Fibroblast of skin of right biceps (primary cell): ENCODE measurements around the gene PLCB1.
A peak's percentile ranks its signal among the peaks of the same experiment; 100 is the strongest.

Experiments
- DNase-seq: peaks from one replicate; pipeline ENCODE4 v3.0.0-alpha.2; 2013

PLCB1 gene

GRCh38 chr20:8215361-8215781, 83.3 kb downstream of the PLCB1 start:
- DNase-seq = peak; percentile 53

- no peak for DNase-seq
Measured at GRCh38 chr20:8216375-8217200, 84.5 kb downstream of the PLCB1 start.

- peak; percentile 91 for DNase-seq
Measured at GRCh38 chr20:8218861-8219260, 86.8 kb downstream of the PLCB1 start.

- no peak for DNase-seq
Measured at GRCh38 chr20:8219403-8219802, 87.3 kb downstream of the PLCB1 start.

GRCh38 chr20:8220716-8221115, 88.7 kb downstream of the PLCB1 start:
- no peak for DNase-seq

- no peak for DNase-seq
Measured at GRCh38 chr20:8221887-8222419, 89.9 kb downstream of the PLCB1 start.

GRCh38 chr20:8223091-8223870, 91.2 kb downstream of the PLCB1 start:
- DNase-seq = peak; percentile 94

GRCh38 chr20:8225658-8226057, 93.6 kb downstream of the PLCB1 start:
- no peak for DNase-seq

GRCh38 chr20:8226106-8226505, 94.0 kb downstream of the PLCB1 start:
- no peak for DNase-seq

GRCh38 chr20:8227293-8227692, 95.2 kb downstream of the PLCB1 start:
- DNase-seq = peak; percentile 10

GRCh38 chr20:8228315-8228714, 96.2 kb downstream of the PLCB1 start:
- DNase-seq = no peak

GRCh38 chr20:8229090-8229489, 97.0 kb downstream of the PLCB1 start:
- no peak for DNase-seq

- DNase-seq = no peak
Measured at GRCh38 chr20:8231038-8231437, 99.0 kb downstream of the PLCB1 start.

GRCh38 chr20:8232332-8232731, 100.3 kb downstream of the PLCB1 start:
- DNase-seq = no peak

- DNase-seq = no peak
Measured at GRCh38 chr20:8234580-8234979, 102.5 kb downstream of the PLCB1 start.

- no peak for DNase-seq
Measured at GRCh38 chr20:8242066-8242465, 110.0 kb downstream of the PLCB1 start.

GRCh38 chr20:8242827-8243724, 111.0 kb downstream of the PLCB1 start:
- DNase-seq = peak; percentile 65

GRCh38 chr20:8244637-8245036, 112.6 kb downstream of the PLCB1 start:
- DNase-seq = peak; percentile 71

- no peak for DNase-seq
Measured at GRCh38 chr20:8246153-8246552, 114.1 kb downstream of the PLCB1 start.

GRCh38 chr20:8246716-8247115, 114.7 kb downstream of the PLCB1 start:
- DNase-seq = no peak

GRCh38 chr20:8248051-8248450, 116.0 kb downstream of the PLCB1 start:
- no peak for DNase-seq

GRCh38 chr20:8249634-8250033, 117.6 kb downstream of the PLCB1 start:
- no peak for DNase-seq
